Omental fat pad (tissue), 4 donors: Measurements from ENCODE around the gene RAC2. TPM values are rescaled to one million over a fixed set of nuclear protein-coding genes. Genes with fewer than 3 reads are reported as not detected.

Source experiments
- ATAC-seq: fragments of 150-250 bp; one replicate; pipeline ENCODE4 v1.9.1; 2016; ENCODE audit warnings: mild to moderate bottlenecking, moderate library complexity; ENCODE audit not compliant: low FRiP score
- DNase-seq: peaks from one replicate; pipeline ENCODE4 v3.0.0-alpha.2; 2019; ENCODE audit warnings: low spot score
- small RNA-seq: library from RNA; depleted of rRNA; stranded (forward); fragments of <200 nt; gene quantifications from one replicate; pipeline ENCODE3, GENCODE V24; 2016
- total RNA-seq, 4 donors: library from RNA; depleted of rRNA; stranded (reverse); fragments of >200 nt; gene quantifications; one replicate each; pipeline ENCODE4 v1.1.0, GENCODE V29; 2016
- TF ChIP-seq, protein P1 (sequence below), 3 donors: fragments of 450-650 bp; IDR thresholded peaks; one replicate each; pipeline ENCODE4 v1.5.1; 2016 to 2017; ENCODE audit warnings: antibody characterized with exemption in 3 of 3, mild to moderate bottlenecking in 3 of 3, moderate library complexity in 2 of 3

The RAC2 gene
- total RNA-seq, 4 donors from 2014 or later = 11.0 to 51.6 (median 20.0) TPM

DNA sequence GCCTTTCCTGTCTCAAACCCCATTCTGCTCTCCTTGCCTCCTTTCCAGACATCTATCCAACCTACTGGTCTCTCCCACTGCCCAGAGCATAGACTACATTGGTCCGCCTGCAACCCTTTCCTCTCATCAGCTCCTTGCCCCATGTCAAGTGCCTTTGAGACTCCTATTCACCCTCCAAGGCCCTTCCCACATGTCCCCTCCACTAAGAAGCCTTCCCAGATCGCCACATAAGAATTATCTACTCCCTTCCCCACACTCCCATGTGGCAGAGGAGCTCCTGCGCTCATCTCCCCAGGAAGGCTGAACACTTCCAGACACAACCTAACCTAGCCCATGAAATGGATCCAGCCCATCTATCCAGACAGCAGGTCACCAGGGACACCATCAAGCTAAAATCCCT lies 66.3 kb downstream of the RAC2 start:
- DNase-seq (no peak), ATAC-seq (no peak)
- TF ChIP-seq, protein P1, sequence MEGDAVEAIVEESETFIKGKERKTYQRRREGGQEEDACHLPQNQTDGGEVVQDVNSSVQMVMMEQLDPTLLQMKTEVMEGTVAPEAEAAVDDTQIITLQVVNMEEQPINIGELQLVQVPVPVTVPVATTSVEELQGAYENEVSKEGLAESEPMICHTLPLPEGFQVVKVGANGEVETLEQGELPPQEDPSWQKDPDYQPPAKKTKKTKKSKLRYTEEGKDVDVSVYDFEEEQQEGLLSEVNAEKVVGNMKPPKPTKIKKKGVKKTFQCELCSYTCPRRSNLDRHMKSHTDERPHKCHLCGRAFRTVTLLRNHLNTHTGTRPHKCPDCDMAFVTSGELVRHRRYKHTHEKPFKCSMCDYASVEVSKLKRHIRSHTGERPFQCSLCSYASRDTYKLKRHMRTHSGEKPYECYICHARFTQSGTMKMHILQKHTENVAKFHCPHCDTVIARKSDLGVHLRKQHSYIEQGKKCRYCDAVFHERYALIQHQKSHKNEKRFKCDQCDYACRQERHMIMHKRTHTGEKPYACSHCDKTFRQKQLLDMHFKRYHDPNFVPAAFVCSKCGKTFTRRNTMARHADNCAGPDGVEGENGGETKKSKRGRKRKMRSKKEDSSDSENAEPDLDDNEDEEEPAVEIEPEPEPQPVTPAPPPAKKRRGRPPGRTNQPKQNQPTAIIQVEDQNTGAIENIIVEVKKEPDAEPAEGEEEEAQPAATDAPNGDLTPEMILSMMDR (IDR thresholded peaks at IDR 0.05) = no peak

DNA sequence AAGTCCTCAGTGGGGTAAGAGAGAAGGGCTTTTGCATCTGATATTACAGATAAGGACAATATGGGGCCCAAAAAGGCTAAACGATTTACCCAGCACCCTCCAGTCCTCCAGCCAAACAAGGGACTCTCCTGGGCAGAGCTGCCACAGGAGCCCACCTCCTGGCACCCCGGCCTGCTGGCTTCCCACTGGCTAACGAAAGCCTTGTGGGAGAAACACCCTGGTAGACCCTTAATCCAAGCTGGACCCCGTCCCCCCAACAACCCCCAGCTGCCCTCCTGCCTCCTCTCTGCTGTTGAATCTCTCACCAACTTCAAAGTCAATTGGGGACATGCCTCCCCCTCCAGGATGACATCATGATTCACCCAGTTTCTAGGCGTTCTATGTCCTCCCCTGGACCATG lies 66.8 kb downstream of the RAC2 start:
- TF ChIP-seq, protein P1 (IDR thresholded peaks at IDR 0.05) = no peak
- DNase-seq (no peak), ATAC-seq (no peak)

DNA sequence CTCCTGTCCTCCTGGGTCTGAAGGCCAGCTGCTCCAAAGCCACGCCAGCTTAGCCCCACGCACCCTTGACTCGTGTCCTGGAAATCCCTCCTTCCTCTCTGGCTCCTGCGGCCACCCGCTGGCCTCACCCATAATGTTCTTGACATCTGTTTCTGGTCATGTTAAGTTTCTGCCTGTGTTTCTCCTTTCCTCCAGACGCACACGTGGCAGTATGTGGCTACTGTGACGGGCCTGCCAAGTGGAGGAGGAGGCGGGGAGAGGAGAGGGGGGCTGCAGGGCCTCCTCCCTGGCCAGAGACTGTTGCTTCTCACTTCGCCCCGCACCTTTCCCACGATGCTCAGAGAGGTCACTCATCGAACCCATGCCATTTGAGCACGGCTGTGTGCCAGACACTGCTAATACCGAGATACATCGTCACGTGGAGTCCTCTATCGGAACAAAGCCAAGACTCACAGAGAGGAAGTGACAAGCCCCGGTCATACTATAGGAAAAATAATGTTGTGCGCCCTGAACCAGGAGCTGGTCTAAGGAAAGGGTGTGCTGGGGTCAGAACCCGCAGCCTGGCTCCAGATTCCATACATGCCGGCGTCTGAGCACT lies 67.5 kb downstream of the RAC2 start:
- DNase-seq (peak; percentile 22), ATAC-seq (peak; percentile 22)
- TF ChIP-seq, protein P1 (IDR thresholded peaks at IDR 0.05) = no peak

DNA sequence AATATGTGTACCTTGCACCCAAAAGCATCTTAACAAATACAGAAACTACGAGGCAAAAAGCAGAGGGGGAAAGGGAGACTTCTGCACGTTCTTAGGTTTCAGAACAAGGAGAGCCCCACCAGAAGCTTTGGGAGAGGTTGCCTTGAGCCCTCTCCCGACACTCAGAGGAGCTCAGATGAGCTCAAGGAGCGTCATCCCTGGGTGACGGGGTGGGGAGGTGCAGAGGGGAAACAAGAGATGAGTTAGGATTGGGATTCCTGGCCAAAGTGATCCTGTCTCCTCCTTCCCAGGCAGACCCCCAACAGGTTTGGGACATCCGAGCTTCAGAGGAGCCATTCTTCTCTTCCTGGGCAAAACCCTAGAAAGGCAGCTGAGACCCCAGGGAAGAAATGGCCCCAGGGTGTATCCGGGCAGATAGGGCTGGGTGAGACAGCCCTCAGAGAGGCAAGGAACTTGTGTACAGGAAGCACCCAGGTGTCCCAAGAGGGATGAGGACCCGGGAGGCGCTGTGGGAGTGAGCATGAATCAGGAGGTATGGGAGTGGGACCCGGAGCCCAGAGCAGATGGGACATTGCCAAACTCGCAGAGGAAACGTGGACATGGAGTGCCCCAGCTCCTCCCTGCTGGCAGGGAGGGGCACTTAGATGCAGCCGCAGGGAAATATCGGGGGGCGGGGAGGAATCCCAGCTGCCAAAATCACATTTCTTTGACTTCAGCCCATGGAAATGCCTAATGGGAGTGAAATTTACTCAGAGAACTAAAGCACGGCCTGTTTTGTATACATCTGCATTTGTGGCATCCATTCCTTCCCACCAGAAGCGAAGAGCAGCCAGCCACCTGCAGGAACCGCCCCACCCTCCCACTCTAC lies 68.4 kb downstream of the RAC2 start:
- TF ChIP-seq, protein P1 (IDR thresholded peaks at IDR 0.05) = no peak
- ATAC-seq = no peak
- no peak for DNase-seq

Small RNA genes within 50 kb of the gene (small RNA-seq; reads per million reads assigned to genes)
- not detected for gene Z82188.1

Other genes starting within 250 kb of the RAC2 start
- gene TST, start 224.8 kb downstream of the RAC2 start, total RNA-seq = 100 to 1,000 TPM in 1 of 4 donors, 10 to 100 TPM in 3; 45.4 to 141 (median 78.0) TPM
- gene MPST, start 224.5 kb downstream of the RAC2 start, total RNA-seq = 100 to 1,000 TPM in 3 of 4 donors, 10 to 100 TPM in 1; 73.9 to 193 (median 145) TPM
- 10 to 100 TPM in 1 of 4 donors, 1 to 10 TPM in 3; 6.2 to 17.3 (median 8.3) TPM for gene KCTD17, start 192.5 kb downstream of the RAC2 start, total RNA-seq
- gene TMPRSS6, start 134.6 kb downstream of the RAC2 start, total RNA-seq = not detected
- gene IL2RB, start 94.4 kb downstream of the RAC2 start, total RNA-seq = 1 to 10 TPM in 3 of 4 donors, under 1 TPM in 1; 0.95 to 4.4 (median 1.5) TPM
- gene C1QTNF6, start 56.0 kb downstream of the RAC2 start, total RNA-seq = 1 to 10 TPM; 1.0 to 2.8 (median 1.4) TPM
- gene SSTR3, start 31.8 kb downstream of the RAC2 start, total RNA-seq = under 1 TPM in 2 of 4 donors, not detected in 2; 0.12 to 0.28 TPM
- gene CYTH4, start 38.2 kb upstream of the RAC2 start, total RNA-seq = 10 to 100 TPM; 17.4 to 83.5 (median 34.4) TPM
- gene ELFN2, start 183.2 kb upstream of the RAC2 start, total RNA-seq = under 1 TPM in 1 of 4 donors, not detected in 3; 0.32 TPM
- gene MFNG, start 242.1 kb upstream of the RAC2 start, total RNA-seq = 10 to 100 TPM; 16.0 to 64.2 (median 35.7) TPM